GM19328 (cell line): ENCODE measurements around the gene ZFP36L1.

Experiments used
- ATAC-seq: cut with Tn5 transposase; IDR thresholded peaks from one replicate; pipeline ENCODE4 v1.9.1; 2021; ENCODE audit warnings: mild to moderate bottlenecking, moderate library complexity; ENCODE audit not compliant: unreplicated experiment

ZFP36L1 gene, protein sequence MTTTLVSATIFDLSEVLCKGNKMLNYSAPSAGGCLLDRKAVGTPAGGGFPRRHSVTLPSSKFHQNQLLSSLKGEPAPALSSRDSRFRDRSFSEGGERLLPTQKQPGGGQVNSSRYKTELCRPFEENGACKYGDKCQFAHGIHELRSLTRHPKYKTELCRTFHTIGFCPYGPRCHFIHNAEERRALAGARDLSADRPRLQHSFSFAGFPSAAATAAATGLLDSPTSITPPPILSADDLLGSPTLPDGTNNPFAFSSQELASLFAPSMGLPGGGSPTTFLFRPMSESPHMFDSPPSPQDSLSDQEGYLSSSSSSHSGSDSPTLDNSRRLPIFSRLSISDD

GRCh38 chr14:68792979-68793733 is at the start of gene ZFP36L1:
TSS of gene ZFP36L1 (minus strand) at chr14:68793067. CDS start at chr14:68792938, 129 bp downstream.
- peak; percentile 27 for ATAC-seq

DNA sequence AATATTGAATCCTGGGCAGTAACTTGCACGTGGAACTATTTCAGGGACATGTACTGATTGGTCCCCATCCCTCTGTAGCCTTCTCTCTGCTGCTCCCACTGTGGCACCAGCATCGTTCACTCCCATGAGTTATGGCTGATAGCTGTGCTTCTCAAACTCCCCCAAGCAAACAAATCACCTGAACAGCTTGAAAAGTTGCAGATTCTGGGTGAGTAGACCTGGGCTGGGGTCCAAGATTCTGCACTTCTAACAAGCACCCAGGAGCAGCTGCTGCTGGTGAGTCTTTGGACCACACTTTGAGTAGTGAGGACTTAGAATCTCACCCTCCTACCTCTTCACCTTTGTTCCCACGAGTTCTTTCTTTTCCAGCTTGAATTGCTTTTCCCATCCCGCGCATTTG is 49.4 kb upstream of the ZFP36L1 start:
- ATAC-seq: no peak

DNA sequence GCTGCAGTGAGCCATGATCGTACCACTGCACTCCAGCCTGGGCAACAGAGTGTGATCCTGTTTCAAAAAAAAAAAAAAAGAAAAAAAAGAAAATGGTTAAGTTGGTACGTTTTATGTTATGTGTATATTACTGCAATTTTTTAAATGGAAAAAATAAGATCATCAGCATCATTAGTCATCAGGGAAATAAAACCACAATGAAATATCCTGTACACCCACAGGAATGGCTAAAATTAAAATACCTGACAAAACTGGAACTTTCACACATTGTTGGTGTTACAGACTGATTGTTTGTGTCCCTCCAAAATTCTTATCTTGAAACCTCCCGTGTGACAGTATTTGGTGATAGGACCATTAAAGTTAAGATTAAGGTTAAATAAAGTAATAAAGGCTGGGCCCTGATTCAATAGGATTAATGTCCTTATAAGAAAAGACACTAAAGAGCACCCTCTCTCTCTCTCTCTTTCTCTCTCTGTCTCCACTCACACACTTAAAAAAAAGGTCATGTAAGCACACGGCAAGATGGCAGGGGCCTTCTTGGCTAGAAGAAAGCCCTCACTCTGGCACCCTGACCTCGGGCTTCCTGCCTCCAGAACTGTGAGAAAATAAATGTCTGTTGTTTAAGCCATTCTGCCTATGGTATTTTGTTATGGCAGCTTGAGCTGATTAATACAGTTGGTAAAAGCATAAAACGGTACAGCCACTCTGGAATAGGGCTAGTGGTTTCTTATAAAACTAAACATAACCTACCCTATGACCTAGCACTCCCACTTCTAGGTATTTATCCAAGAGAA is 48.3 kb upstream of the ZFP36L1 start:
- ATAC-seq: no peak

- no peak for ATAC-seq
Measured at GRCh38 chr14:68840454-68840853, 47.6 kb upstream of the ZFP36L1 start.

DNA sequence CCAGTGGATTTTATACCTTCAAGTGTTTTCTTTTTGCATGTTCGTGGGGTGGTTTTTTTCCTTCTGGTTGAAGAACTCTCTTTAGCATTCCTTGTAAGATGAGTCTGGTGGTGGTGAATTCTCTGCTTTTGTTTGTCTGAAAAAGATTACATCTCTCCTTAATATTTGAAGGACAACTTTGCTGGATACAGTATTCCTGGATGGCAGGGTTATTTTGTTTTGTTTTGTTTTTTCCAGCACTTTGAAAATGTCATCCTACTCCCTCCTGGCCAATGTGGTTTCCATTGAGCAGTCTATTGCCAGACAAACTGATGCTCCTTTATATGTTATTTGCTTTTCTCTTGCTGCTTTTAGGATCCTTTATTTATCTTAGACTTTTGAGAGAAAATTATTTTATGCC is 43.2 kb upstream of the ZFP36L1 start:
- ATAC-seq: no peak

GRCh38 chr14:68834816-68835215 is 41.9 kb upstream of the ZFP36L1 start:
- ATAC-seq: no peak

DNA sequence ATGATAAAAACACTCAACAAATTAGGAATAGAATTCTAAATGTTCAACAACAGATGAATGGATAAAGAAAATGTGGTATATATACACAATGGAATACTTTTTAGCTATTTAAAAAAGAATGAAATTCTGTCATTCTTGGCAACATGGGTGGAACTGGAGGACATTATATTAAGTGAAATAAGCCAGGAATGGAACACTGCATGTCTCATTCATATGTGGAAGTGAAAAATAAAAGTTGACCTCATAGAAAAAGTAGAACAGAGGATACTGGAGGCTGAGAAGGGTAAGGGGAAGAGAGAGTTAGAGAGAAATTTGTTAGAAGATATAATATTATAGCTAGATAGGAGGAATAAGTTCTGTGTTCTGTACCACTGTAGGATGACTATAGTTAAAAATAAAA is 35.8 kb upstream of the ZFP36L1 start:
- ATAC-seq: no peak

GRCh38 chr14:68825729-68826128 is 32.9 kb upstream of the ZFP36L1 start:
- no peak for ATAC-seq

- no peak for ATAC-seq
Measured at GRCh38 chr14:68824517-68825347, 31.9 kb upstream of the ZFP36L1 start.

GRCh38 chr14:68824207-68824516 is 31.3 kb upstream of the ZFP36L1 start:
- ATAC-seq: no peak

DNA sequence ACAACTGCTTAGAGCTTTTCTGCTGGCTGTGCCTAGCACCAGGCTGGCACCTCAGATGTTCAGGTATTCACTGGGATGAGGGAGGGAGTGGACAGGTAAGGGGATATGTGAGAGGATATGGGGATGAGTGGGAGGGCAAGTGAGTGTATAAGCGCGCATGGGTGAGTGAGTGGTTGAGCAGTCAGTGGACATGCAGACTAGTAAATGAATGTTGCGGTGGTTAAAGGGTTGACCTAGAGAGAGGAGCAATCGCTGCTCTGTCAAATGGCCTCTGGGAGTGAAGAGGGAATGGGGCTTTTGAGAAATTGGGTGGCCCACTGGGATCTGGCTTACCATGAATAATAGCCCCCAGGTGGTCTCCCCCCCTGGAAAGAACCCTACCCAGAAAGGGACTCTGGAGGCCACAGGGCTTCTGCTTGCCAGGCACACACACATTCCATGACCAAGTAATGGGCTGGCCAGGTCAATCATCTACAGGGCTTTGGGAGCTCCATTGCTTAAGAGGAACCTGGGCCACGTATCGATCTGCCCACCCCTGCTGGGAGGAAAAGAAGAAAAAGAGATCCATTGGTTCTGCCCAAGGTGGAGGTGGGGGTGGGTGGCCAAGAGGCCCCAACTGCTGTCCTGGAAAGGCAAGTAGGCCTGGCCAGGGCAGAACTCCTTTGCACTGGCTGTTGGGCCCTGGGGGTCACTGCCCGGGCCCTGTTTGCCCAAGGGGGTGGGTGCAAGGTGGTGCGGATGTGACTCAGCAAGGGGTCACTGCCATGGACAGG is 30.8 kb upstream of the ZFP36L1 start:
- ATAC-seq: no peak

GRCh38 chr14:68822926-68823325 is 30.1 kb upstream of the ZFP36L1 start:
- ATAC-seq: no peak

GRCh38 chr14:68822132-68822651 is 29.3 kb upstream of the ZFP36L1 start:
- peak; percentile 64 for ATAC-seq

DNA sequence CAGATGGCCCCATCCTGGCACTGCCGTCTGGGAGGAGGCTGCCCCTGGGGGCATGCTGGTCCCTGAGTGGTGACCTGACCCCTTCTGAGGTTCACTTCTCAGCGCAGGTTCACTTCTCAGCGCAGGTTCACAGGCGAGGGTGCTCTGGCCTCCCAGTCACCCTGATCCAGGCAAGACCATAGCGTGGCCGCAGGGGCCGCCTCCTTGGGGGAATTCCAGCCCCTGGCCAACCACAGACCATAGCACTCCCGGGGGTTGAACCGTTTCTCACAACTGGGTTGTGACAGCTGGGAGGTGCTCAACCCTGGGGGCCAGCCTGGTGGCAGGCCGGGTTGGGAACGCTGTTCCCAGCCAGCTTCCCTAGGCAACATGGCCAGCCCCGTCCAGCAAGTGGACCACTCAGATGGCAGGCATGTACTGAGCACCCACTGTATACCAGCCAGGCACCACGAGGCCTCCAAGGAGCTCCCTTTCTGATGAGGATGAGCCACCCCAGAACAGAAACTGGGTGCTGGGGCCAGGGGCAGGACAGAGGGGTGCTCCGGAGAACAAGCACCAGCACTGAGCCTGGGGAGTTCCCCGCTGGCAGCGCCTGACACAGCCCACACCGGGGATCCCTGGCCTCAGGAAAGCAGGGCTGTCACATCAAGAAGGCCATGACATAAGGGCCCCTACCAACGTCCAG is 28.3 kb upstream of the ZFP36L1 start:
- ATAC-seq: no peak

GRCh38 chr14:68820536-68820935 is 27.7 kb upstream of the ZFP36L1 start:
- ATAC-seq: no peak

DNA sequence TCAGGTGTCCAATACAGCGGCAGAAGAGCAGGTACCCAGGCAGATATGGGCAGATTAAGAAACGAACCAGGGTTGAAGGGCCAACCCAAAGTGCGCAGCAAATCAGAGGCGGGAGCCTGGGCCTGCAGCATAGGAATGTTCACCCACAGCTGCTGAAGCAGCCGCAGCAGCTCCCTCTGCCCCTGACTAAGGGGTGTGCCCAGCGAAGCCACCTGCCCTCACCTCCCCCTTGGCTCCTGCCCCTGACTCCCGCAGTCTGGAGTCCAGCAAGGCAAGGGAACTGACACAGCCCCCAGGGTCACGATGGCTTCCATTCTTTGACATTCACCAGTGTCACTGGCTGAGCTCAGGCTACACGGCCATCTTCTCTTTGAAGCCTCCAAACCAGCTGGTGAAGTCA is 27.3 kb upstream of the ZFP36L1 start:
- ATAC-seq: no peak

DNA sequence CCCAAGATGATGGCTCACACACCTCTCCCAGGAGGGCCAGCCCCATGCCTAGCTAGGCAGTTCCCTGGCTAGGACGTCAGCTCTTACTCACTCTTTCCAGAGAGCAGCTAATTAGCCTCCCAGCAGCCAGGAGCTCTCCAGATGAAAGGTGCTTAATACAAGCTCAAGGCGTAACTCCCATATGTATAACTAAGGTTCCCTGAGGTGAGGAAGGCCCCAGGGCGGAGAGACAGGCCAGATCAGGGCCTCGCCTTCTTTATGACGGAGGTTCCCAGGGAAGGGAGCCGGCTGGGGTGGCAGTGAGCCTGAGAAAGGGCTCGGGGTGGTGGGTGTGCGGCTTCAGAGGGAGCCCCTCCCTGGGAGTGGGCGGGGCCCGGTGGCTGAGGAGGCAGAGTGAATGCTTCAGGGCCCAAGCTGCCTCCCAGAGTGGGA is 26.4 kb upstream of the ZFP36L1 start:
- no peak for ATAC-seq

GRCh38 chr14:68817506-68818212 is 24.8 kb upstream of the ZFP36L1 start:
- ATAC-seq: no peak
